Brain pericyte (primary cell): ENCODE results near the gene KCTD12.
"Not testable (repeated sequence)": the region's sequence is repeated elsewhere in the genome, so short reads cannot be mapped to it uniquely, and the experiment has no call there.

Experiments used
- DNase-seq: peaks from one replicate; pipeline ENCODE4 v3.0.0-alpha.2; 2012; ENCODE audit warnings: low read depth, low spot score

Gene KCTD12

GRCh38 chr13:76886292-76887075, at the start of gene KCTD12:
Gene KCTD12 (minus strand): TSS chr13:76886405. CDS start chr13:76886148, 257 bp downstream.
- DNase-seq: peak; percentile 63

GRCh38 chr13:76934671-76935070, 48.5 kb upstream of the KCTD12 start:
- DNase-seq: no peak

GRCh38 chr13:76932076-76932475, 45.9 kb upstream of the KCTD12 start:
- DNase-seq: no peak

- DNase-seq: no peak
Observed at GRCh38 chr13:76929851-76930374, 43.7 kb upstream of the KCTD12 start.

GRCh38 chr13:76929320-76929719, 43.1 kb upstream of the KCTD12 start:
- DNase-seq: no peak

- DNase-seq: no peak
Observed at GRCh38 chr13:76928456-76928855, 42.3 kb upstream of the KCTD12 start.

GRCh38 chr13:76927955-76928354, 41.8 kb upstream of the KCTD12 start:
- DNase-seq: no peak

- DNase-seq: no peak
Observed at GRCh38 chr13:76925115-76925514, 38.9 kb upstream of the KCTD12 start.

- no peak for DNase-seq
Observed at GRCh38 chr13:76921516-76921915, 35.3 kb upstream of the KCTD12 start.

GRCh38 chr13:76917755-76918481, 31.7 kb upstream of the KCTD12 start:
- DNase-seq: not testable (repeated sequence)

GRCh38 chr13:76917095-76917494, 30.9 kb upstream of the KCTD12 start:
- DNase-seq: no peak

GRCh38 chr13:76913898-76914297, 27.7 kb upstream of the KCTD12 start:
- no peak for DNase-seq

GRCh38 chr13:76912476-76912875, 26.3 kb upstream of the KCTD12 start:
- no peak for DNase-seq

GRCh38 chr13:76904507-76904906, 18.3 kb upstream of the KCTD12 start:
- no peak for DNase-seq

- peak; percentile 67 for DNase-seq
Observed at GRCh38 chr13:76903544-76904162, 17.4 kb upstream of the KCTD12 start.

GRCh38 chr13:76899066-76899465, 12.9 kb upstream of the KCTD12 start:
- not testable (repeated sequence) for DNase-seq

GRCh38 chr13:76897171-76897570, 11.0 kb upstream of the KCTD12 start:
- not testable (repeated sequence) for DNase-seq

- no peak for DNase-seq
Observed at GRCh38 chr13:76894401-76895110, 8.4 kb upstream of the KCTD12 start.

- no peak for DNase-seq
Observed at GRCh38 chr13:76892488-76892887, 6.3 kb upstream of the KCTD12 start.

- DNase-seq: no peak
Observed at GRCh38 chr13:76890021-76890420, 3.8 kb upstream of the KCTD12 start.

GRCh38 chr13:76889254-76889653, 3.0 kb upstream of the KCTD12 start:
- no peak for DNase-seq

- no peak for DNase-seq
Observed at GRCh38 chr13:76888421-76888820, 2.2 kb upstream of the KCTD12 start.
